HG03025 (cell line): ENCODE measurements around the gene DNHD1.
A peak's percentile ranks its signal among the peaks of the same experiment; 100 is the strongest.

ENCODE experiments used
- ATAC-seq: cut with Tn5 transposase; IDR thresholded peaks from one replicate; pipeline ENCODE4 v1.9.1; 2021; ENCODE audit warnings: mild to moderate bottlenecking, moderate library complexity; ENCODE audit not compliant: unreplicated experiment, low FRiP score

The DNHD1 gene

GRCh38 chr11:6497069-6497839 is at the start of gene DNHD1:
Gene DNHD1 (plus strand): TSS chr11:6497280. CDS start chr11:6498216, 936 bp downstream.
- no peak for ATAC-seq

GRCh38 chr11:6448574-6448973 is 48.5 kb upstream of the DNHD1 start:
- no peak for ATAC-seq

GRCh38 chr11:6452219-6452618 is 44.9 kb upstream of the DNHD1 start:
- ATAC-seq = no peak

GRCh38 chr11:6453152-6453551 is 43.9 kb upstream of the DNHD1 start:
- no peak for ATAC-seq

- ATAC-seq = no peak
Measured at GRCh38 chr11:6455070-6455469, 42.0 kb upstream of the DNHD1 start.

- ATAC-seq = no peak
Measured at GRCh38 chr11:6456361-6457073, 40.6 kb upstream of the DNHD1 start.

GRCh38 chr11:6457581-6458320 is 39.3 kb upstream of the DNHD1 start:
- no peak for ATAC-seq

- ATAC-seq = no peak
Measured at GRCh38 chr11:6458352-6459098, 38.6 kb upstream of the DNHD1 start.

GRCh38 chr11:6459099-6459450 is 38.0 kb upstream of the DNHD1 start:
- no peak for ATAC-seq

- no peak for ATAC-seq
Measured at GRCh38 chr11:6468712-6469495, 28.2 kb upstream of the DNHD1 start.

- ATAC-seq = no peak
Measured at GRCh38 chr11:6469599-6469998, 27.5 kb upstream of the DNHD1 start.

- ATAC-seq = no peak
Measured at GRCh38 chr11:6472934-6473333, 24.1 kb upstream of the DNHD1 start.

GRCh38 chr11:6473451-6474412 is 23.3 kb upstream of the DNHD1 start, which contains the start of gene TRIM3:
Gene TRIM3 (minus strand): TSS chr11:6473941. CDS start chr11:6465695, 8,246 bp downstream.
- peak; percentile 62 for ATAC-seq

- ATAC-seq = no peak
Measured at GRCh38 chr11:6474413-6474792, 22.7 kb upstream of the DNHD1 start.

GRCh38 chr11:6474806-6475500 is 22.1 kb upstream of the DNHD1 start:
- no peak for ATAC-seq

GRCh38 chr11:6475936-6476335 is 21.1 kb upstream of the DNHD1 start:
- ATAC-seq = no peak

- no peak for ATAC-seq
Measured at GRCh38 chr11:6476571-6476970, 20.5 kb upstream of the DNHD1 start.

- no peak for ATAC-seq
Measured at GRCh38 chr11:6480299-6480914, 16.7 kb upstream of the DNHD1 start.
